ENCODE results near the gene E2F6.

The E2F6 gene, protein sequence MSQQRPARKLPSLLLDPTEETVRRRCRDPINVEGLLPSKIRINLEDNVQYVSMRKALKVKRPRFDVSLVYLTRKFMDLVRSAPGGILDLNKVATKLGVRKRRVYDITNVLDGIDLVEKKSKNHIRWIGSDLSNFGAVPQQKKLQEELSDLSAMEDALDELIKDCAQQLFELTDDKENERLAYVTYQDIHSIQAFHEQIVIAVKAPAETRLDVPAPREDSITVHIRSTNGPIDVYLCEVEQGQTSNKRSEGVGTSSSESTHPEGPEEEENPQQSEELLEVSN

GRCh38 chr2:11465485-11466306 lies at the start of gene E2F6:
E2F6 (minus strand) TSS chr2:11466161; CDS start chr2:11465879, 282 bp downstream.
- FAIRE-seq = no peak

GRCh38 chr2:11515490-11515981 lies 49.6 kb upstream of the E2F6 start:
- FAIRE-seq = no peak

GRCh38 chr2:11514904-11515303 lies 48.9 kb upstream of the E2F6 start:
- FAIRE-seq = no peak

GRCh38 chr2:11514081-11514730 lies 48.2 kb upstream of the E2F6 start:
- no peak for FAIRE-seq

DNA sequence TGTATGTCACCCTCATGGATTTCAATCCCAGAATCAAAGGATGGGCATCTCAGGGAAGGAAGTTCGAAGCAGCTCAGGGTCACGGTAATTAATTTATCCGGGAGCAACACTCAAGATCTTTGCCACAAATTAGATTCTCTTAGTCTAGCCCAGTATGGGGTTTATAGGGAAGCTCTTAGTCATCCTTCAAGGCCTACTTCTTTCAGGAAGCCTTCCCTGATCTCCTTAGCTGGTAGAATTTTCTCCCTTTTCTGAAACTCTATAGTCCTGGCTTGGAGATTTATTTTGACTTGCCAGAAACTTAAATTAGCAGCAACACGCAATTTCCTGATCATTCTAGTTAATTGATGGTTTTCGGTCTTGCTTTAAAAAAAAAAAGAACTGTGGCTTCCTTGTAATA lies 47.4 kb upstream of the E2F6 start:
- no peak for FAIRE-seq

DNA sequence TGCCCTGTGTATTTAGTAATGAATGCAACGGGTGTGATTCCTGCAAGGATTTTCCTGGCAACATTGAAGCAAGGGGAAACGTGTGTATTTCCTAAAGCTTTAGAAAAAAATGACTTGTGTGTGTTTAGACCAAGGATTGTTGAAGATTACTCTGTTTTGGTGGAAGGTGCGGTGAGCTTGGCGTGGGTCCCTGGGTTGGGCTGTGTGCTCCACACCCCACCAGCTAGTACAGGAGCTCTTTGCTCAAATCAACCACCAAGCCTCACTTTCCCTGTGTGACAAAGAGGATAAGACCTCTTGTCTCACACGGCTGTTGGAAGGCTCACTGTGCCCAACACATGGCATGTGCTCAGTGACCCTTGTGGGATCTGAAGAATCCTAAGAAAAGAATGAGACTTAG lies 46.5 kb upstream of the E2F6 start:
- FAIRE-seq = no peak

GRCh38 chr2:11509657-11510360 lies 43.8 kb upstream of the E2F6 start:
- FAIRE-seq = no peak

DNA sequence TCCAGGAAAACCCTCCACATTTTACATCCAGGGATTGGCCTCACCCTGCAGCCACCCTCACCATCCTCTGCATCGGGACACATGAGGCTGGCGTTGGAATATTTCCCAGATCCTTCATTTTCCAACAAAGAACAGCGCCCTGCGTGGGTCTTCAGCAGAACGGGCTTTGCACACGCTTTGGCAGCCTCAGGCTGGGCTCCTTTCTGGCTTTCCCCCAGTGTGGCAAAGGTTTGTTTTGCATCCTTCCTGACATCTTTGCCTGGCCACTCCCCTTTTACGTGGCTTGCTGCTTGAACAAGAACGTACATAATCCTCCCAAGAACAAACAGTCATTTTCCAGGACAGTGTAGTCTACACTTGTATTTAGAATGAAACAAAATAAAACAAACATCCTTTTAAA lies 42.3 kb upstream of the E2F6 start:
- no peak for FAIRE-seq

DNA sequence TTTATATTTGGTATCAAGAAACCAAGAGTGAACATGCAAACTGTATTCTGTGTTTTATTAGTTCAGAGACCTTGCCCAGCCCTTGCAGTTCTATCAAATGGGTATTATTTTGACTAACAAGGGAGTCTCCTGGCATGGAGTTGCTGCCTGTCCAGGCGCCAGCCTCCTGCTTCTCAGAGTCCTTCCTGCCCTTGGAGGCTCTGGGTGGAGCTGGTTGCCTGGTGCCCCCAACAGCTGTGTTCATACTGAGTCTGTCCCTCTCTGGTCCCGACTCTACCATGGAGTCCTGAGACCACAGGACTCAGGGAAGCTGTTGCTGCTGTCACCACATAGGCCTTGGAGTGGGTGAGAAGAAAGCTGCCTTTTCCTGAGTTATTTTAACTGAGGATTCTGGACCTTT lies 41.6 kb upstream of the E2F6 start:
- FAIRE-seq = no peak

DNA sequence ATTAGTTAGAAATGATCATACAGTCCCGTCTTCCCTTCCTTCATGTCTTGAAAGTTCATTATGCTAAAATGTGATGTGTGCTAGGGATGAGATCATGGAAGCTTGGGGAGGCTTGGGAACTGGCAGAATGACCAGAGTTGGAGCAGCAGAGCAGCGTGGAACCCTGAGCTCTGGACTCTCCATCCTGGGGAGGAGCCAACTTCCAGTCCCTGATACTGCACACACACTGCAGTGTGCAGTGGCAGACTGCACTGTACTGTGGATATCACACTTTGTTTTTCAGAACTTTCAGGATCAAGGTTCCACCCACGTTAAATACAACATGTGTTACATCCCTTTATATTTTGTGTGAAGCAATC lies 40.6 kb upstream of the E2F6 start:
- FAIRE-seq = no peak

- FAIRE-seq = no peak
Observed at GRCh38 chr2:11505652-11506610, 40.0 kb upstream of the E2F6 start.

DNA sequence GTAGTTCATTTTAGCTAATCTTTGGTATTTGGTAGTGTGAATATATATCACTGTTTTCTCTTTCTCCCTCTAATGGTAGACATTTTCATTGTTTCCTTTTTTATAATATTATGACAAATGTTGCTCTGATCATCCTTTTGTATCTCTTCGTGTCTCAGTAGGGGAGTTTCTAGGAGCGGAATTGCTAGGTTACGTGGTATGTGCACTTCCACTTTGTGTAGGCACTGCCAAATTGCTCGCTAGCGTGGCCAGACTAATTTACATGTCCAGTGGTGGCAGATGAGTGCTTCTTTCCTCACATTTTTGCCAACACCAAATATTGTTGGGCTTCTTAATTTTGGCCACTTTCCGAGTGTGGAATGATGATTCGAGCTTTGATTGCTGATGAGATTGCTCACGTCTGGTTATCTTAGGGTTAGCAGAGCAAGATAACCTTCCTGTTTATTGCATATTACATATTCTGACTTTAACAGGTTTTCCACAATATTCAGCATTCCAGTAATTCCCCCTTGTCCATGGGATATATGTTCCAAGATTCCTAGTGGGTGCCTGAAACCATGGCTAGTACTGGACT lies 37.5 kb upstream of the E2F6 start:
- FAIRE-seq = no peak

GRCh38 chr2:11502740-11503292 lies 36.9 kb upstream of the E2F6 start:
- no peak for FAIRE-seq

GRCh38 chr2:11500702-11501303 lies 34.8 kb upstream of the E2F6 start:
- no peak for FAIRE-seq

- no peak for FAIRE-seq
Observed at GRCh38 chr2:11499081-11499743, 33.3 kb upstream of the E2F6 start.

- no peak for FAIRE-seq
Observed at GRCh38 chr2:11498543-11499034, 32.6 kb upstream of the E2F6 start.

DNA sequence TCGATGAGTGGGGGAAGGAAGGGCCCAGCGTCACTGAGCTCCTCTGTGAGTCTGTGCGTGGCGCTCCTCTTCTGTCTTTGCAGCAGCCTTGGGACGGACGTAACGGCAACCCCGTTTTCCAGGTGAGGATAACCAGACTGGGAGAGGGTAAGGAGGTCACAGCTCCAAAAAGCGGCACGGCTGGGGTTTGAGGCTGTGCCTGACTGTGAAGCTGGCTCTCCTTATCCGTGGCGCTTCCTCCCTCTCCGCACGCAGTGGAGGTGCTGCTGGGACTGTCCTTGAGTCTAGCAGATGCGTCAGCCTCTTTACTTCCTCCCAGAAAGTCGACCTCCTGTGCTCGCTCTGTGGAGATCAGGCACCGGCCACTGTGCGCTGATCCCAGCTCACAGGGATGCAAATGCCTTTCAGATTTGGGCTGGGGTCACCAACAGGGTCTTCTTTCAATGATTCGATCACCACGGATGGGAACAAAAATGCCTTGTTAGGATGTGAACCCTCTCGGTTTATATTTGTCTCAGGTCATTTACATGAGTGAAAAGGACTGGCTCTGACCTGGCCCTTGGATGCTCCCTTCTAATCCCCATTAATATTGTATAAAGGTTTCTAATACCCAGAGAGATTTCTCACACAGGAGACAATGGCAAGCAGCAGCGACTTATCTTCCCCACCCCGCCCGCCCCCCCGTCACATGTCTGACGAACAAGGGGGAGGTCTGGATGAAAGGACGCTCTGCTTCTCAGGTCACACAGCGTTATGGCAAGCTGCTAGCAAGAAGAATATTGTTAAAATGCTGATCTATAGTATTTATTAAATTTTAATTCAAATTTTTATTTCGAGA lies 30.1 kb upstream of the E2F6 start:
- no peak for FAIRE-seq

DNA sequence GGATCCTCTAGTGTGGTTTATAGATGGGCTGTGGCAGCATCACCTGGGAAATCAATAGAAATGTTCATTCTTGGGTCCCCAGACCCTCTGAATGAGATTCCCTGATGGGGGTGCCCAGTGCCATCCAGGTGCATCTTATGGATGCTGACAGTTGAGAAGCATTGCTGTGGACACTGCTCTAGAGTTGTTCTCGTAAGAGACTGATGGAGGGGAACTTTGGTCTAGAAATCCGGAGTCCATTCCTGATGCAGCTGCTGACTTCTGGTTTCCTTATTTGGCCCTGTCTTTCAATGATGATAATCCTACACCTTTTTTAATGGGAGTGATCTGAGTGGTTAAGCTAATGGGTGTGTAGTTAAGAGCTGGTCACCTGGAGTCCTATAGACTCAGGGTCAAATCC lies 28.3 kb upstream of the E2F6 start:
- no peak for FAIRE-seq

DNA sequence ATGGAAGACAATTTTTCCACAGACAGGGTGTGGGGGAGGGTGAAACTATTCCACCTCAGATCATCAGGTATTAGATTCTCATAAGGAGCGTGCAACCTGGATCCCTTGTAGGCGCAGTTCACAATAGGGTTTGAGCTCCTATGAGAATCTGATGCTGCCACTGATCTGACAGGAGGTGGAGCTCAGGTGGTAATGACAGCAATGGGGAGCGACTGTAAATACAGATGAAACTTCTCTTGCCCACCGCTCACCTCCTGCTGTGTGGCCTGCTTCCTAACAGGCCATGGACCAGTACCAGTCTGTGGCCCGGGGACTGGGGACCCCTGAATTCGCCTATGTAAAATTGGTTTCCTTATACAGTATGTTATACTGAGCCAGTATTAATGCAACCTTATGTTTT lies 27.3 kb upstream of the E2F6 start:
- no peak for FAIRE-seq
